ENCODE results near the gene TTF2. TPM values are rescaled to one million over a fixed set of nuclear protein-coding genes. Genes with fewer than 3 reads are reported as not detected.

Gene TTF2
- 10 to 100 TPM; 12.9 to 37.5 (median 19.3) TPM for total RNA-seq

DNA sequence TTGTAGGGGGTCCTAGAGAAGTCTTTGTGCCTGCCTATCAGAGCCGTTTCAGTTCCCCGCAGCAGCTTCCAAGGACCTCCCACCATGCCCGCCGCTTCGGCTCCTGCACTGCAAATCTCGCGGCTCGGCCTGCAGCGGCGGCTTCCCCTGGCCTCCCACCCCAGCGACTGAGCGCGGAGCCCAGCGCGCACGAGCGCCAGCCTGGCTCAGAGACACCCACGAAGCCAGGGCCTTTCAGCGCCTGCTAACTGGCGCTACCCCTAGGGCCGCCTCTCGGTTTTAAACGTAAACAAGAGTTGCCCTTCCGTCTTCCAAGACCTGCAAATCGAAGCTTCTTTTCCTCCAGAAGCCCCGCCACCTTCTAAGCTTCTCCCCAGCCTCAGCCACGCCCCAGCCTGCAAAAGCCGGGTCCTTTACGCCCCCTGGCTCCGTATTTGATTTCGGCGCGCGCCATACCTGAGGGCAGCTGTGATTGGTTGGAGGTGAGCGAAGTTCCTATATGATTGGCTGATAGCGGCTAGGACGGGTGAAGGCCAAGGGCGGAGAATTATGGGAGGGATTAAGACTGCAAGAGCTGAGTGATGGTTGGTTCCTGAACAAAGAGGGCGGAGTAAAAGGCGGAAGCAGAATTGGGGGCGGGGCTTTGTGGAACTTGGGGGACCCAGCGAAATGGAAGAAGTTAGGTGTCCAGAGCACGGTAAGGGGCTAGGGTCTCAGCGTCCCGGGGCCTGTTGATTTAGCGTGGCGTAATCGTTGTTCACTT is at the start of gene TTF2:
Gene TTF2, plus strand, starts transcription at position 649 of the 763 bp plus-strand sequence. Its CDS starts 21 bp downstream, at position 670.
- H3K36me3 ChIP-seq, result no peaks in the 10 kb centered on the region
- WGBS, 2 donors, result 0 to 1% methylated on average over 30 to 39 of the region's 48 CpGs
- DNase-seq (ENCODE audit: low spot score in 2 of 2), result peak; percentile 87 to 95
- H3K27me3 ChIP-seq, result no peaks in the 10 kb centered on the region
- H3K9me3 ChIP-seq, result no peaks in the 10 kb centered on the region
- TF ChIP-seq POLR2A (IDR thresholded peaks at IDR 0.05) (no peak), EP300 (IDR thresholded peaks at IDR 0.05) (peak in 1 of 2 donors; percentile 51)
- TF ChIP-seq, protein P1, sequence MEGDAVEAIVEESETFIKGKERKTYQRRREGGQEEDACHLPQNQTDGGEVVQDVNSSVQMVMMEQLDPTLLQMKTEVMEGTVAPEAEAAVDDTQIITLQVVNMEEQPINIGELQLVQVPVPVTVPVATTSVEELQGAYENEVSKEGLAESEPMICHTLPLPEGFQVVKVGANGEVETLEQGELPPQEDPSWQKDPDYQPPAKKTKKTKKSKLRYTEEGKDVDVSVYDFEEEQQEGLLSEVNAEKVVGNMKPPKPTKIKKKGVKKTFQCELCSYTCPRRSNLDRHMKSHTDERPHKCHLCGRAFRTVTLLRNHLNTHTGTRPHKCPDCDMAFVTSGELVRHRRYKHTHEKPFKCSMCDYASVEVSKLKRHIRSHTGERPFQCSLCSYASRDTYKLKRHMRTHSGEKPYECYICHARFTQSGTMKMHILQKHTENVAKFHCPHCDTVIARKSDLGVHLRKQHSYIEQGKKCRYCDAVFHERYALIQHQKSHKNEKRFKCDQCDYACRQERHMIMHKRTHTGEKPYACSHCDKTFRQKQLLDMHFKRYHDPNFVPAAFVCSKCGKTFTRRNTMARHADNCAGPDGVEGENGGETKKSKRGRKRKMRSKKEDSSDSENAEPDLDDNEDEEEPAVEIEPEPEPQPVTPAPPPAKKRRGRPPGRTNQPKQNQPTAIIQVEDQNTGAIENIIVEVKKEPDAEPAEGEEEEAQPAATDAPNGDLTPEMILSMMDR (IDR thresholded peaks at IDR 0.05), result peak in 4 of 5 experiments; percentile 27 to 56 (median 45)
- H3K4me1 ChIP-seq, result peaks cover 0 to 15% (median 6%) of the 10 kb centered on the region in 4 donors
- peak within 1 kb of the TSS in 3 of 4 donors; percentile 21 to 80 (median 72) for H3K27ac ChIP-seq
- H3K4me3 ChIP-seq, result peak within 1 kb of the TSS; percentile 35 to 80 (median 70)

GRCh38 chr1:117011334-117011733 is 48.8 kb upstream of the TTF2 start:
- no peaks in the 10 kb centered on the region for H3K36me3 ChIP-seq
- no peak for DNase-seq (ENCODE audit: low spot score in 2 of 2)
- no peak overlapping the region for H3K4me3 ChIP-seq
- no peaks in the 10 kb centered on the region for H3K27me3 ChIP-seq
- 97 to 99% methylated on average over 3 of the region's 3 CpGs for WGBS, 2 donors
- TF ChIP-seq, protein P1 (IDR thresholded peaks at IDR 0.05), result no peak
- TF ChIP-seq EP300 (IDR thresholded peaks at IDR 0.05), result no peak
- no peak for TF ChIP-seq POLR2A (IDR thresholded peaks at IDR 0.05)
- no peak overlapping the region for H3K27ac ChIP-seq
- no peaks in the 10 kb centered on the region for H3K9me3 ChIP-seq
- H3K4me1 ChIP-seq, result no peaks in the 10 kb centered on the region

GRCh38 chr1:117013309-117013858 is 46.7 kb upstream of the TTF2 start:
- TF ChIP-seq POLR2A (IDR thresholded peaks at IDR 0.05), result no peak
- TF ChIP-seq, protein P1 (IDR thresholded peaks at IDR 0.05), result no peak
- no peak for TF ChIP-seq EP300 (IDR thresholded peaks at IDR 0.05)
- WGBS, 2 donors, result 91 to 92% methylated on average over 5 of the region's 5 CpGs
- Histone ChIP-seq H3K9me3 (no peaks in the 10 kb centered on the region), H3K36me3 (no peaks in the 10 kb centered on the region), H3K4me1 (peaks cover 0 to 4% (median 0%) of the 10 kb centered on the region in 4 donors), H3K27me3 (no peaks in the 10 kb centered on the region), H3K4me3 (no peak overlapping the region), H3K27ac (no peak overlapping the region)
- no peak for DNase-seq (ENCODE audit: low spot score in 2 of 2)

DNA sequence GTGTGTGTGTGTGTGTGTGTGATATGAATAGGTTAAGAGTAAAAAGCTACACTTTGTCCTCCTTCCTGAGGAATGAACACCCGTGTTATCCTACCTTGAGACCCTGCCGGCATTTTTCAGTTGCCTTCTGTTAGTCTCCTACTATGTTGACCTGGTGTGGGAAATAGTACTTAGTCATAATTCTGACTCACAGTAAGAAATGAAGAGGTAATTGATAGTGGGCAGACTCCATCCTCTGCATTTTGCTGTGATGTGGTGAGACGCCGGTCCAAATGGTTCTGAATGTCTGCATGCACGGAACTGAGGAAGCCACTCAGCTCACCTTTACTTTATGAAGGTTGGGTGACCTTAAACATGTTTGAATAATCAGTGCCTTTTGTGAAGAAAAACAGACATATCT is 45.9 kb upstream of the TTF2 start:
- no peak overlapping the region for H3K27ac ChIP-seq
- WGBS, 2 donors, result 93 to 95% methylated on average over 5 of the region's 5 CpGs
- TF ChIP-seq POLR2A (IDR thresholded peaks at IDR 0.05), result no peak
- TF ChIP-seq, protein P1 (IDR thresholded peaks at IDR 0.05), result no peak
- no peak for TF ChIP-seq EP300 (IDR thresholded peaks at IDR 0.05)
- H3K4me3 ChIP-seq, result no peak overlapping the region
- no peaks in the 10 kb centered on the region for H3K9me3 ChIP-seq
- peaks cover 0 to 4% (median 0%) of the 10 kb centered on the region in 4 donors for H3K4me1 ChIP-seq
- no peaks in the 10 kb centered on the region for H3K36me3 ChIP-seq
- DNase-seq (ENCODE audit: low spot score in 2 of 2), result no peak
- H3K27me3 ChIP-seq, result no peaks in the 10 kb centered on the region

DNA sequence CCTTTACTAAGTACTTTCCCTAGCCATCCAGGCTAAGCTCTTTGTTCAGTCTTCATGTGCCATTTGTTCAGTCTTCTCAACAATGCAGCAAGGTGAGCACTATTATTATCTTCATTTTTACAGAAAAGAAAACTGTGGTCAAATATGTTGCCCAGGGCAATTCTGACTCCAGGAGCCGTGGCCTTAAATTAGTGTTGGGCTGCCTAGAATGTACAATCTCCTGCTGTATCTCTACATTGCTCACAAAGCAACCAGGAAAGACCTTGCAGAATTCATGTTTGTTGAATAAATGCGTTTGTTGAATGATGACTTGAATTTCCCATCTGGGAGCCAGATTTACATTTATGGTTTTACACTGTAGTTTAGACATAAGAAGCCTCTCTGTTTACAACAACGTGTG is 44.4 kb upstream of the TTF2 start:
- no peaks in the 10 kb centered on the region for H3K9me3 ChIP-seq
- peaks cover 0 to 4% (median 0%) of the 10 kb centered on the region in 4 donors for H3K4me1 ChIP-seq
- no peaks in the 10 kb centered on the region for H3K27me3 ChIP-seq
- no peak overlapping the region for H3K27ac ChIP-seq
- H3K4me3 ChIP-seq, result no peak overlapping the region
- no peaks in the 10 kb centered on the region for H3K36me3 ChIP-seq
- TF ChIP-seq EP300 (IDR thresholded peaks at IDR 0.05), result no peak
- TF ChIP-seq, protein P1 (IDR thresholded peaks at IDR 0.05), result no peak
- no peak for TF ChIP-seq POLR2A (IDR thresholded peaks at IDR 0.05)
- DNase-seq (ENCODE audit: low spot score in 2 of 2), result no peak
- 81 to 84% methylated on average over 3 of the region's 3 CpGs for WGBS, 2 donors
